Testis (tissue), 2 donors: ENCODE data around the gene DDOST.

ENCODE experiments used
- POLR2A ChIP-seq: fragments of 450-650 bp; IDR thresholded peaks from one replicate; pipeline ENCODE4 v1.6.1; 2017; ENCODE audit warnings: antibody characterized with exemption, mild to moderate bottlenecking, moderate library complexity
- TF ChIP-seq, protein P1 (sequence below), 3 experiments: fragments of 450-650 bp in 2 of 3; fragments of 200-600 bp in 1 of 3; sonication (generic) in 1 of 3; IDR thresholded peaks; one replicate each; pipeline ENCODE4 v1.5.1; 2016 to 2019; ENCODE audit warnings: antibody characterized with exemption in 3 of 3, mild to moderate bottlenecking in 2 of 3, moderate library complexity in 1 of 3

DNA sequence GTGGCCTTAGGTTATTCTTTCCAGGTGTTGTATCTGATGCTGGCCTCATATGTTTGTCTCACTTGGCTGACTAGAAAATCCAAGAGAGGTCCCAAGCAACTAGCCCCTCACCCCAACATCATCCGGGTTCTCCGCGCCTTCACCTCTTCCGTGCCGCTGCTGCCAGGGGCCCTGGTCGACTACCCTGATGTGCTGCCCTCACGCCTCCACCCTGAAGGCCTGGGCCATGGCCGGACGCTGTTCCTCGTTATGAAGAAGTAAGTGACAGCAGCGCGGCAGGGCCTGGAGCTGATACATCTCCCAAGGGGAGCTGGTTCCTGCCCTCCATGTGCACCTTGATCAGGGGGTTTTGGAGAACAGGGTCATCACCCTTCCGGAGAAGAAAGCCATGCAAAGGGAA is 16.8 kb downstream of the DDOST start:
- TF ChIP-seq, protein P1, sequence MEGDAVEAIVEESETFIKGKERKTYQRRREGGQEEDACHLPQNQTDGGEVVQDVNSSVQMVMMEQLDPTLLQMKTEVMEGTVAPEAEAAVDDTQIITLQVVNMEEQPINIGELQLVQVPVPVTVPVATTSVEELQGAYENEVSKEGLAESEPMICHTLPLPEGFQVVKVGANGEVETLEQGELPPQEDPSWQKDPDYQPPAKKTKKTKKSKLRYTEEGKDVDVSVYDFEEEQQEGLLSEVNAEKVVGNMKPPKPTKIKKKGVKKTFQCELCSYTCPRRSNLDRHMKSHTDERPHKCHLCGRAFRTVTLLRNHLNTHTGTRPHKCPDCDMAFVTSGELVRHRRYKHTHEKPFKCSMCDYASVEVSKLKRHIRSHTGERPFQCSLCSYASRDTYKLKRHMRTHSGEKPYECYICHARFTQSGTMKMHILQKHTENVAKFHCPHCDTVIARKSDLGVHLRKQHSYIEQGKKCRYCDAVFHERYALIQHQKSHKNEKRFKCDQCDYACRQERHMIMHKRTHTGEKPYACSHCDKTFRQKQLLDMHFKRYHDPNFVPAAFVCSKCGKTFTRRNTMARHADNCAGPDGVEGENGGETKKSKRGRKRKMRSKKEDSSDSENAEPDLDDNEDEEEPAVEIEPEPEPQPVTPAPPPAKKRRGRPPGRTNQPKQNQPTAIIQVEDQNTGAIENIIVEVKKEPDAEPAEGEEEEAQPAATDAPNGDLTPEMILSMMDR (IDR thresholded peaks at IDR 0.05), result no peak
- no peak for TF ChIP-seq POLR2A
